H1 (cell line): ENCODE measurements around the gene SLIT3.

Experiments
- BRCA1 ChIP-seq: IDR thresholded peaks from 2 replicates; pipeline ENCODE4 v1.6.1; 2012; ENCODE audit warnings: low read depth, low read length, improper control_type of control experiment
- CEBPB ChIP-seq: IDR thresholded peaks from 2 replicates; pipeline ENCODE4 v1.6.1; 2012; ENCODE audit warnings: low read depth, low read length
- CTCF ChIP-seq, 3 experiments: IDR thresholded peaks; 1 replicate in 2 of 3; 2 replicates in 1 of 3; pipeline versions ENCODE4 v1.5.1 to v1.6.1; 2011; ENCODE audit warnings: low read length in 3 of 3, mild to moderate bottlenecking in 3 of 3, inconsistent platforms in 2 of 3, low read depth in 1 of 3, moderate library complexity in 1 of 3; ENCODE audit not compliant: insufficient read depth in 1 of 3; ENCODE audit errors: control extremely low read depth in 1 of 3
- HDAC2 ChIP-seq, 2 experiments: fragments of 300-600 bp in 1 of 2; sonication (generic) in 1 of 2; IDR thresholded peaks; 2 replicates each; pipeline ENCODE4 v1.6.1; 2011 to 2012; ENCODE audit warnings: low read depth in 2 of 2, low read length in 2 of 2, mild to moderate bottlenecking in 2 of 2, moderate library complexity in 2 of 2, borderline replicate concordance in 1 of 2, inconsistent platforms in 1 of 2
- MAFK ChIP-seq: IDR thresholded peaks from 2 replicates; pipeline ENCODE4 v1.6.1; 2012; ENCODE audit warnings: low read depth, mild to moderate bottlenecking, improper control_type of control experiment, low read length
- POLR2A ChIP-seq, 2 experiments: IDR thresholded peaks; 1 replicate in 1 of 2; 2 replicates in 1 of 2; pipeline ENCODE4 v1.6.1; 2011; ENCODE audit warnings: low read depth in 2 of 2, low read length in 2 of 2, mild to moderate bottlenecking in 2 of 2; ENCODE audit errors: control extremely low read depth in 1 of 2
- RFX5 ChIP-seq: IDR thresholded peaks from 2 replicates; pipeline ENCODE4 v1.6.1; 2011; ENCODE audit warnings: low read depth, low read length, improper control_type of control experiment, borderline replicate concordance

GRCh38 chr5:168667301-168667840 is 633.6 kb downstream of the SLIT3 start:
- no peak for TF ChIP-seq CEBPB
- no peak for TF ChIP-seq RFX5
- TF ChIP-seq POLR2A (IDR thresholded peaks at IDR 0.05; ENCODE audit: control extremely low read depth in 1 of 2, low read depth in 2 of 2, low read length in 2 of 2), result no peak
- TF ChIP-seq CTCF (IDR thresholded peaks at IDR 0.05; ENCODE audit: control extremely low read depth in 1 of 3, insufficient read depth in 1 of 3, low read depth in 1 of 3, low read length in 3 of 3), result no peak
- TF ChIP-seq HDAC2 (IDR thresholded peaks at IDR 0.05; ENCODE audit: borderline replicate concordance in 1 of 2, low read depth in 2 of 2, low read length in 2 of 2), result no peak
- TF ChIP-seq BRCA1, result no peak
- no peak for TF ChIP-seq MAFK
